ENCODE results near the gene PHF13.

DNA sequence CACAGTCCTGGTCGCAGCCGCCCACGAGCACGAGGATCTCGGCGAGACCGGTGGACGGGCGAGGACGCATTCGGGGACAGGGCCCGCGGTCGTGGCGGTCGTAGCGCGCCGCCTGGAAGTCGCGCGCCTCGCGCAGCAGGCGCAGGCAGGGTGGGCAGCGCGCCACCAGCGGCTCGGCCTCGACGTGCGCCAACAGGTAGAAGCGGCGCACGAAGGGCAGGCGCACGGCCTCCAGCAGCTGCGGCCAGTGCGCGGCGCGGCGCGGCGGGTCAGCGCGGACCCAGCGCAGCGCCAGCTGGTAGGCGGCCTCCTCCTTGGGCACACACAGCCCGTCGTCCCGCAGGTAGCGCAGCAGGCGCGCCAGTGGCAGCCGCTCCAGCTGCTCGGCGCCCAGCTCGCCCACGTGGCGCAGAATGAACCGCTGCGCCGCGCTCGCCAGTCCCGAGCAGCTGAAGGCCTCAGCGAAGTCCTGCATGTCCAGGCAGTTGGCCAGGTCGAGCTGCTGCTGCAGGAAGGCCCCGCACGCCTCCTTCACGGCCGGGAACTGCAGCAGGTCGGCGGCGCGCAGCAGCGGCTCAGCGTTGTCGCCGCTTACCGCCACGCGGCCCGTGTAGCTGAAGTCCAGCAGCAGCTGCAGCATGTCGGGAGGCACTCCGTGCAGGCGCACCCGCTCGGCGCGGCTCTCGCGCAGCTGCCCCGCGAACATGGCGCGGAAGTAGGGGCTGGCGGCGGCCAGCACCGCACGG is 11.4 kb upstream of the PHF13 start:
- TF ChIP-seq, protein P1, sequence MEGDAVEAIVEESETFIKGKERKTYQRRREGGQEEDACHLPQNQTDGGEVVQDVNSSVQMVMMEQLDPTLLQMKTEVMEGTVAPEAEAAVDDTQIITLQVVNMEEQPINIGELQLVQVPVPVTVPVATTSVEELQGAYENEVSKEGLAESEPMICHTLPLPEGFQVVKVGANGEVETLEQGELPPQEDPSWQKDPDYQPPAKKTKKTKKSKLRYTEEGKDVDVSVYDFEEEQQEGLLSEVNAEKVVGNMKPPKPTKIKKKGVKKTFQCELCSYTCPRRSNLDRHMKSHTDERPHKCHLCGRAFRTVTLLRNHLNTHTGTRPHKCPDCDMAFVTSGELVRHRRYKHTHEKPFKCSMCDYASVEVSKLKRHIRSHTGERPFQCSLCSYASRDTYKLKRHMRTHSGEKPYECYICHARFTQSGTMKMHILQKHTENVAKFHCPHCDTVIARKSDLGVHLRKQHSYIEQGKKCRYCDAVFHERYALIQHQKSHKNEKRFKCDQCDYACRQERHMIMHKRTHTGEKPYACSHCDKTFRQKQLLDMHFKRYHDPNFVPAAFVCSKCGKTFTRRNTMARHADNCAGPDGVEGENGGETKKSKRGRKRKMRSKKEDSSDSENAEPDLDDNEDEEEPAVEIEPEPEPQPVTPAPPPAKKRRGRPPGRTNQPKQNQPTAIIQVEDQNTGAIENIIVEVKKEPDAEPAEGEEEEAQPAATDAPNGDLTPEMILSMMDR (IDR thresholded peaks at IDR 0.05): peak in 1 of 4 donors; percentile 4
- no peak for TF ChIP-seq POLR2A (IDR thresholded peaks at IDR 0.05)
